Measurements from ENCODE around the gene CCIN. TPM values are rescaled to one million over a fixed set of nuclear protein-coding genes. Genes with fewer than 3 reads are reported as not detected.

The CCIN gene
- total RNA-seq, 1 experiment from 2014 or later: 0.20 TPM

GRCh38 chr9:36126016-36126730 is 43.0 kb upstream of the CCIN start:
- Histone ChIP-seq H3K36me3 (ENCODE audit: control insufficient read depth in 1 of 2, insufficient read depth in 2 of 2, low read length in 2 of 2) (no peaks in the 10 kb centered on the region), H3K27ac (ENCODE audit: low read depth, low read length) (no peak overlapping the region), H3K4me2 (ENCODE audit: low read length) (no peak overlapping the region), H2AFZ (ENCODE audit: low read depth, low read length, poor library complexity, severe bottlenecking) (no peak overlapping the region), H3K4me1 (ENCODE audit: control insufficient read depth in 1 of 2, insufficient read depth in 2 of 2, low read length in 2 of 2) (no peaks in the 10 kb centered on the region), H3K9ac (ENCODE audit: low read length) (no peak overlapping the region), H3K4me3 (replicated peaks in 1 of 2; ENCODE audit: low read depth in 1 of 2, low read length in 2 of 2) (no peak overlapping the region), H3K79me2 (ENCODE audit: insufficient read depth, low read length) (no peaks in the 10 kb centered on the region), H4K20me1 (ENCODE audit: insufficient read depth) (no peaks in the 10 kb centered on the region), H3K9me3 (ENCODE audit: control insufficient read depth in 1 of 2, insufficient read depth in 1 of 2, low read depth in 1 of 2, low read length in 2 of 2) (no peaks in the 10 kb centered on the region), H3K9me2 (ENCODE audit: insufficient read depth) (no peaks in the 10 kb centered on the region), H3K27me3 (ENCODE audit: insufficient read depth, low read length) (no peaks in the 10 kb centered on the region)
- ATAC-seq: no peak
- intact Hi-C loops (cut with micrococcal nuclease): no loop called here
- no peak for TF ChIP-seq JUND (IDR thresholded peaks at IDR 0.05)
- TF ChIP-seq FOSL1 (IDR thresholded peaks at IDR 0.05; ENCODE audit: low read depth): no peak
- TF ChIP-seq ELF1 (IDR thresholded peaks at IDR 0.05; ENCODE audit: borderline replicate concordance, low read depth): no peak
- no peak for TF ChIP-seq SRF (IDR thresholded peaks at IDR 0.05; ENCODE audit: low read depth)
- no peak for TF ChIP-seq CEBPB (IDR thresholded peaks at IDR 0.05; ENCODE audit: low read depth)
- TF ChIP-seq YY1 (IDR thresholded peaks at IDR 0.05; ENCODE audit: extremely low read depth, insufficient replicate concordance, low read depth, low read length): no peak
- no peak for TF ChIP-seq POLR2A (IDR thresholded peaks at IDR 0.05; ENCODE audit: borderline replicate concordance, extremely low read depth, insufficient read depth, insufficient read length)
- no peak for TF ChIP-seq REST (IDR thresholded peaks at IDR 0.05; ENCODE audit: low read depth)
- no peak for TF ChIP-seq EZH2phosphoT487 (IDR thresholded peaks at IDR 0.05; ENCODE audit: borderline replicate concordance)
- ChIA-PET RAD21 (ENCODE audit: low non-redundant PET in 1 of 2, low total read pairs in 2 of 2, uncharacterized antibody in 2 of 2, unreplicated experiment in 2 of 2) (no interaction called here), POLR2A (no interaction called here), CTCF (no interaction called here)
- BruUV-seq (replicated peaks): no TSS peak
- DNase-seq (ENCODE audit: low read depth, low spot score): no peak

Measured in HCT116 (cell line).